H9 (cell line): ENCODE results near the gene DNM2. TPM values are rescaled to one million over a fixed set of nuclear protein-coding genes. Genes with fewer than 3 reads are reported as not detected.

ENCODE experiments used
- DNase-seq: peaks from one replicate; pipeline ENCODE4 v3.0.0-alpha.2; 2017
- H2AFZ ChIP-seq: one replicate; pipeline ENCODE4 v1.6.1; 2013; ENCODE audit warnings: mild to moderate bottlenecking, low read length, control low read depth, moderate library complexity
- H2AK5ac ChIP-seq: 2 replicates; pipeline ENCODE4 v1.6.1; 2013; ENCODE audit warnings: low read length, control low read depth, mixed read lengths; ENCODE audit not compliant: insufficient read length
- H2BK120ac ChIP-seq: one replicate; pipeline ENCODE4 v1.6.1; 2013; ENCODE audit warnings: low read depth, mild to moderate bottlenecking, low read length, control low read depth, inconsistent platforms; ENCODE audit not compliant: poor library complexity, severe bottlenecking
- H2BK12ac ChIP-seq: 2 replicates; pipeline ENCODE4 v1.6.1; 2013; ENCODE audit warnings: low read length, control low read depth, mixed read lengths, low read depth; ENCODE audit not compliant: insufficient read length
- H2BK15ac ChIP-seq: 2 replicates; pipeline ENCODE4 v1.6.1; 2013; ENCODE audit warnings: low read depth, low read length, control low read depth
- H2BK20ac ChIP-seq: one replicate; pipeline ENCODE4 v1.6.1; 2013; ENCODE audit warnings: low read depth, mild to moderate bottlenecking, low read length, control low read depth, inconsistent platforms; ENCODE audit not compliant: poor library complexity, severe bottlenecking
- H2BK5ac ChIP-seq: 2 replicates; pipeline ENCODE4 v1.6.1; 2013; ENCODE audit warnings: low read length, control low read depth, mixed read lengths; ENCODE audit not compliant: insufficient read length
- H3K14ac ChIP-seq: 2 replicates; pipeline ENCODE4 v1.6.1; 2013; ENCODE audit warnings: low read length, control low read depth; ENCODE audit not compliant: insufficient read depth
- H3K18ac ChIP-seq: 2 replicates; pipeline ENCODE4 v1.6.1; 2013; ENCODE audit warnings: low read depth, mild to moderate bottlenecking, mixed read lengths, low read length, control low read depth; ENCODE audit not compliant: insufficient read length
- H3K23ac ChIP-seq: 2 replicates; pipeline ENCODE4 v1.6.1; 2013; ENCODE audit warnings: low read length, control low read depth, mixed read lengths, low read depth; ENCODE audit not compliant: insufficient read length
- H3K23me2 ChIP-seq: 2 replicates; pipeline ENCODE4 v1.6.1; 2013; ENCODE audit warnings: low read depth, mild to moderate bottlenecking, mixed read lengths, low read length, control low read depth; ENCODE audit not compliant: insufficient read length, poor library complexity, severe bottlenecking
- H3K27ac ChIP-seq: 2 replicates; pipeline ENCODE4 v1.5.1; 2013; ENCODE audit warnings: low read length, control low read depth, mixed read lengths, low read depth; ENCODE audit not compliant: insufficient read length
- H3K27me3 ChIP-seq: 2 replicates; pipeline ENCODE4 v1.6.1; 2013; ENCODE audit warnings: low read length, control low read depth, inconsistent platforms; ENCODE audit not compliant: insufficient read depth
- H3K4ac ChIP-seq: 2 replicates; pipeline ENCODE4 v1.6.1; 2013; ENCODE audit warnings: low read depth, mild to moderate bottlenecking, control low read depth, inconsistent platforms, low read length, moderate library complexity
- H3K4me1 ChIP-seq: 2 replicates; pipeline ENCODE4 v1.6.1; 2013; ENCODE audit warnings: low read length, control low read depth, inconsistent platforms; ENCODE audit not compliant: insufficient read depth
- H3K4me2 ChIP-seq: 2 replicates; pipeline ENCODE4 v1.6.1; 2013; ENCODE audit warnings: low read length, control low read depth, mixed read lengths; ENCODE audit not compliant: insufficient read length, insufficient read depth
- H3K56ac ChIP-seq: 2 replicates; pipeline ENCODE4 v1.6.1; 2013; ENCODE audit warnings: low read depth, mild to moderate bottlenecking, mixed read lengths, low read length, control low read depth; ENCODE audit not compliant: insufficient read length
- H3K79me1 ChIP-seq: 2 replicates; pipeline ENCODE4 v1.6.1; 2013; ENCODE audit warnings: low read depth, mild to moderate bottlenecking, moderate library complexity, low read length, control low read depth, inconsistent platforms; ENCODE audit not compliant: insufficient read depth, poor library complexity, severe bottlenecking
- H3K79me2 ChIP-seq: 2 replicates; pipeline ENCODE4 v1.6.1; 2013; ENCODE audit warnings: low read length, control low read depth, inconsistent platforms; ENCODE audit not compliant: insufficient read depth
- H3K9ac ChIP-seq: 2 replicates; pipeline ENCODE4 v1.6.1; 2013; ENCODE audit warnings: low read length, control low read depth, mixed read lengths; ENCODE audit not compliant: insufficient read length; ENCODE audit errors: extremely low read depth
- H3K9me3 ChIP-seq: one replicate; pipeline ENCODE4 v1.6.1; 2013; ENCODE audit warnings: low read depth, low read length, inconsistent platforms; ENCODE audit not compliant: control insufficient read depth
- H3T11ph ChIP-seq: one replicate; pipeline ENCODE4 v1.6.1; 2013; ENCODE audit warnings: mild to moderate bottlenecking, low read length, control low read depth, inconsistent platforms
- H4K20me1 ChIP-seq: one replicate; pipeline ENCODE4 v1.6.1; 2013; ENCODE audit not compliant: control insufficient read depth, insufficient read length, insufficient read depth
- H4K5ac ChIP-seq: 2 replicates; pipeline ENCODE4 v1.6.1; 2013; ENCODE audit warnings: low read depth, mild to moderate bottlenecking, mixed read lengths, low read length, control low read depth; ENCODE audit not compliant: insufficient read length
- H4K8ac ChIP-seq: replicated peaks from 2 replicates; pipeline ENCODE4 v1.6.1; 2013; ENCODE audit warnings: low read length, control low read depth, mixed read lengths, low read depth; ENCODE audit not compliant: insufficient read length
- H4K91ac ChIP-seq: 2 replicates; pipeline ENCODE4 v1.6.1; 2013; ENCODE audit warnings: low read depth, mild to moderate bottlenecking, moderate library complexity, mixed read lengths, low read length, control low read depth; ENCODE audit not compliant: insufficient read length
- H3K27ac Mint-ChIP-seq, 3 experiments: 2 replicates in 2 of 3; 3 replicates in 1 of 3; pipeline ENCODE4 v1.8.0; 2020 to 2021; ENCODE audit warnings: mixed read lengths in 3 of 3, mild to moderate bottlenecking in 1 of 3, moderate library complexity in 1 of 3
- H3K27me3 Mint-ChIP-seq: 2 replicates; pipeline ENCODE4 v1.8.0; 2021; ENCODE audit warnings: low read depth, mild to moderate bottlenecking, moderate library complexity, mixed read lengths
- H3K36me3 Mint-ChIP-seq, 3 experiments: 2 replicates in 2 of 3; 3 replicates in 1 of 3; pipeline ENCODE4 v1.8.0; 2020 to 2021; ENCODE audit warnings: low read depth in 3 of 3, mixed read lengths in 3 of 3; ENCODE audit not compliant: insufficient read depth in 1 of 3
- H3K4me1 Mint-ChIP-seq, 2 experiments: 2 replicates each; pipeline ENCODE4 v1.8.0; 2020; ENCODE audit warnings: mixed read lengths in 2 of 2
- H3K4me3 Mint-ChIP-seq, 2 experiments: 2 replicates in 1 of 2; 3 replicates in 1 of 2; pipeline ENCODE4 v1.8.0; 2020 to 2021; ENCODE audit warnings: mild to moderate bottlenecking in 2 of 2, mixed read lengths in 2 of 2, moderate library complexity in 1 of 2
- H3K9me3 Mint-ChIP-seq, 2 experiments: 2 replicates in 1 of 2; 3 replicates in 1 of 2; pipeline ENCODE4 v1.8.0; 2020; ENCODE audit warnings: mild to moderate bottlenecking in 2 of 2, mixed read lengths in 2 of 2, moderate library complexity in 1 of 2
- WGBS: extraction: QIAGEN DNeasy Blood & Tissue Kit; methylation state at CpG from one replicate; pipeline ENCODE4 v1.1.7; 2013; ENCODE audit warnings: missing lambda C conversion rate, low lambda C conversion rate, mixed read lengths; ENCODE audit not compliant: insufficient read length; ENCODE audit errors: extremely low coverage; 5-methylcytosine and 5-hydroxymethylcytosine counted together
- total RNA-seq: library from RNA; stranded (reverse); gene quantifications from 2 replicates; pipeline ENCODE4 v1.2.1, GENCODE V29; 2021
- TF ChIP-seq, protein P1 (sequence below): fragments of 200-600 bp; sonication (generic); conservative IDR thresholded peaks from 3 replicates; pipeline ENCODE4 v1.8.0; 2021; ENCODE audit warnings: antibody characterized with exemption, mild to moderate bottlenecking

Gene DNM2
- total RNA-seq, 1 experiment from 2014 or later = 152 TPM

DNA sequence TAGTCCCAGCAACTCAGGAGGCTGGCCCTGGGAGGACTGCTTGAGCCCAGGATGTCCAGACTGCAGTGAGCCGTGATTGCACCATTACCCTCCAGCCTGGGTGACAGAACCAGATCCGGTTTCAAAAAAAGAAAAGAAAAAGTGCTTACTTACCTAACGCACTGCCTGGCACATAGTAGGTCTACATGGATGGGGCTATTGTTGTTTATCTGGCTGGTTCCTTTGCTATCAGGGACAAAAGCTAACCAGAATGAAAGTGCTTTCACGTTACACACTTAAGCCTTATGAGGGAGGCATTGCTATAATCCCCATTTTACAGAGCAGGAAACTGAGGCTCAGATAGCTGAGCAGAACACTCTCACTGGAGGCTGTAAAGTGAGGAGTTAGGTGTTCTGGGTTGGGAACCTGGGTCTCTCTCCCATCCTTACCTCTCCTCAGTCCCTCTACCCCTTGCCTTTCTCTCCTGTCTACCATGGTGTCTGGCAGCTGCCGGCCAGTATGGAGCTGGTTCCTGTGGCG, 2.8 kb downstream of the DNM2 start:
- no peak overlapping the region for H2AK5ac ChIP-seq
- no peak overlapping the region for H2BK120ac ChIP-seq
- H3K27me3 ChIP-seq = no peaks in the 10 kb centered on the region
- Mint-ChIP-seq H3K27me3 (no peaks in the 10 kb centered on the region), H3K9me3 (no peaks in the 10 kb centered on the region), H3K4me1 (peaks cover 13 to 17% of the 10 kb centered on the region in 2 experiments), H3K27ac (no peak overlapping the region), H3K36me3 (peaks cover 0 to 4% (median 2%) of the 10 kb centered on the region in 3 experiments; a peak in 3 of 7 replicates), H3K4me3 (no peak overlapping the region)
- H2BK20ac ChIP-seq = no peak overlapping the region
- H2AFZ ChIP-seq = no peak overlapping the region
- no peak overlapping the region for H3K9ac ChIP-seq
- DNase-seq = no peak
- H3K9me3 ChIP-seq = no peaks in the 10 kb centered on the region
- WGBS = no CpG with 5 or more reads among the region's 6 CpGs
- no peak overlapping the region for H4K5ac ChIP-seq
- H4K8ac ChIP-seq = no peak overlapping the region
- no peak overlapping the region for H3K18ac ChIP-seq
- H3K23ac ChIP-seq = no peak overlapping the region
- no peak overlapping the region for H3K4me2 ChIP-seq
- H3K79me2 ChIP-seq = peaks cover 44% of the 10 kb centered on the region; the same call in 1 of the 2 replicates
- no peak overlapping the region for H2BK15ac ChIP-seq
- no peak overlapping the region for H2BK5ac ChIP-seq
- peaks cover 2% of the 10 kb centered on the region for H4K20me1 ChIP-seq
- H3K56ac ChIP-seq = no peak overlapping the region
- TF ChIP-seq, protein P1, sequence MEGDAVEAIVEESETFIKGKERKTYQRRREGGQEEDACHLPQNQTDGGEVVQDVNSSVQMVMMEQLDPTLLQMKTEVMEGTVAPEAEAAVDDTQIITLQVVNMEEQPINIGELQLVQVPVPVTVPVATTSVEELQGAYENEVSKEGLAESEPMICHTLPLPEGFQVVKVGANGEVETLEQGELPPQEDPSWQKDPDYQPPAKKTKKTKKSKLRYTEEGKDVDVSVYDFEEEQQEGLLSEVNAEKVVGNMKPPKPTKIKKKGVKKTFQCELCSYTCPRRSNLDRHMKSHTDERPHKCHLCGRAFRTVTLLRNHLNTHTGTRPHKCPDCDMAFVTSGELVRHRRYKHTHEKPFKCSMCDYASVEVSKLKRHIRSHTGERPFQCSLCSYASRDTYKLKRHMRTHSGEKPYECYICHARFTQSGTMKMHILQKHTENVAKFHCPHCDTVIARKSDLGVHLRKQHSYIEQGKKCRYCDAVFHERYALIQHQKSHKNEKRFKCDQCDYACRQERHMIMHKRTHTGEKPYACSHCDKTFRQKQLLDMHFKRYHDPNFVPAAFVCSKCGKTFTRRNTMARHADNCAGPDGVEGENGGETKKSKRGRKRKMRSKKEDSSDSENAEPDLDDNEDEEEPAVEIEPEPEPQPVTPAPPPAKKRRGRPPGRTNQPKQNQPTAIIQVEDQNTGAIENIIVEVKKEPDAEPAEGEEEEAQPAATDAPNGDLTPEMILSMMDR = no peak
- H4K91ac ChIP-seq = no peak overlapping the region
- H2BK12ac ChIP-seq = no peak overlapping the region
- no peak overlapping the region for H3T11ph ChIP-seq
- peaks cover 7% of the 10 kb centered on the region for H3K23me2 ChIP-seq
- H3K79me1 ChIP-seq = peaks cover 15% of the 10 kb centered on the region
- no peak overlapping the region for H3K14ac ChIP-seq
- H3K27ac ChIP-seq = no peak overlapping the region
- no peak overlapping the region for H3K4ac ChIP-seq
- H3K4me1 ChIP-seq = no peaks in the 10 kb centered on the region
